Astrocyte of the hippocampus (primary cell): ENCODE measurements around the gene TOLLIP.

Experiments
- DNase-seq: peaks from one replicate; pipeline ENCODE4 v3.0.0; 2011; ENCODE audit warnings: low read depth, low spot score

The TOLLIP gene

DNA sequence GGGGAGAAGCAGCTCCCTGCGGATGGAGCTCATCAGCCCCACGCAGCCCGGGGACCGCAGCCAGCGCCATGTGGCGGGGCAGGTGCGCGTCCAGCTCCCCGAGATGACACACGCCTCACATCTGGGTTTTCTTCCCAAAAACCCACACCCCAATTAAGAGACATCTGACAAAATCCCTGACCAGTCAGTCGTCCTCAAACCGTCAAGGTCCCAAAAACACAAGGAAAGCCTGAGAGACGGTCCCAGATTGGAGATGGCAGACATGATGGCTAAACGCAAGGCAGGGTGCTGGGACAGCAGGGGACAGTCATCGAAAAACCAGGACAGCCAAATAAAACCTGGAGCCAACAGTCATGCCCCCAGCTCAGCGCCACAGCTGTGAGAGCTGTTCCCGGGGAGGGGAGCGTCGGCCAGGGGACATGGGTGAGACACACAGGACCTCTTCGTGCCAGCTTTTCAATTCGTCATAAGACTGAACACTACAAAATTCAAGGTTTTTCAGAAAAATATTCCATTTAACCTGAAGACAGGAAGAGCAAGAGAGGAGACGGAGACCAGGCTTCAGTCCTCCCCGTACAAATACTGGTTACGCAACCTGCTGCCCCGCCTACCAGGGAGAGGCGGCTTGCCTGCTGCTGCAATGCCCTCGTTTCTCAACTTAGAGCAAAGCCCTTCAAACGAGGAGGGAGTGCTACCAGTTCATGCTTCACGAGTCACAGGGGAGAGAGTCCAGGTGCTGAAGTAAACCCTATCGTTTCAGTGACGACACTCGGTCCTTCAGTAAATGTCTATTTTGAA is 10.5 kb downstream of the TOLLIP start:
- no peak for DNase-seq

GRCh38 chr11:1297576-1298473 is 11.6 kb downstream of the TOLLIP start:
- no peak for DNase-seq

- DNase-seq: no peak
These were observed 12.3 kb downstream of the TOLLIP start for GRCh38 chr11:1297011-1297575.

DNA sequence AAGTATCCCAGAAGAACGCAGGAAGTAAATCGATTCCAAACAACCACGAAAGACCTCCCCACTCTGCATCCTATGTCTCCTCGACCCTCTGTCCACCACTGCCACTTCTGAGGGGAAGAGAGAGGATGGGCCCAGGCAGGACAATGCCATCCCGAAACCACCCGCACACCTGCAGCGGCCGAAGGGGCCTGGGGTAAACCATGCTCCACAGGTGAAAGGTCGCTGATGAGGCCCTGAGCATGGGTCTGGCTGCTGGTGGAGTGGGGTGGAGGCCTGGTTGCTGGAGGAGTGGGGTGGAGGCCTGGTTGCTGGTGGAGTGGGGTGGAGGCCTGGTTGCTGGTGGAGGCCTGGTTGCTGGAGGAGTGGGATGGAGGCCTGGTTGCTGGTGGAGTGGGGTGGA is 13.1 kb downstream of the TOLLIP start:
- DNase-seq: no peak

DNA sequence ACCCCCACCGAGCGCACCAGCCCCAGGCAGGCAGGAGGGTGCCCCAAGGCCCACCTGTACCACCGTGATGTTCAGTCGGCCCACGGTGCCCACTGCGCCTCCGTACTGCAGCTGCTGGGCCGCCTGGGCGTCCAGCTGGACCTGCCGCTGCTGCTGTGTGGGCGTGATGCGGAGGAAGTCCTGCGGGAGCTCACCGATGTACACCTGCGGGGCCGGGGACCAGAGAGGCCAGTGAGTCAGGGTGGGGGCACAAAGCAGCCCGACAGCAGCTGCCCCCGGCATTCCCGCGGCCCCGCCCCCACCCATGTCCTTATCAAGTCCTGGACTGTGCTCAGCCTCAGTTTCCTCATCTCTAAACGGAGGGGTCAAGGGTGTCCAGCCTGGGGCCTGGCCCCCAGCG is 13.8 kb downstream of the TOLLIP start:
- no peak for DNase-seq

DNA sequence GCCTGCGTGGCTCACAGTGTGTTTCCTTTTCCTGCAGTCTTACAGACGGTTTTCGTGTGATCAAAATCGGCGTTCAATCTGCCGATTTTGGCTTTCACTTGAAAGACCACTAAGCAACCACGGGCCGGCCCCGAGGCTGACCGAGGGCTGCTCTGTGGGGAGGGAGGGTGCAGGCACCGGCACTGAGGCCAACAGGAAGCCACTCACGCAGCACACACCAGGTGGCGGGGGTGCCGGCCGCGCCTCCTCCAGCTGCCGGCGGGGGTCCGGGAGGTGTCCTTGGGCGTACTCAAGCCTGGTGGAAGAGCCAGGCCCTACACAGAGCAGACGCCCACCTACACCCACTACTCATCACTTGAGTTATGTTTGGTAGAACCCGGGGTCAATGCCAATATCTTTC is 14.3 kb downstream of the TOLLIP start:
- no peak for DNase-seq

- no peak for DNase-seq
These were observed 15.8 kb downstream of the TOLLIP start for GRCh38 chr11:1293619-1294015.

GRCh38 chr11:1292644-1293618 is 16.5 kb downstream of the TOLLIP start:
- DNase-seq: no peak

DNA sequence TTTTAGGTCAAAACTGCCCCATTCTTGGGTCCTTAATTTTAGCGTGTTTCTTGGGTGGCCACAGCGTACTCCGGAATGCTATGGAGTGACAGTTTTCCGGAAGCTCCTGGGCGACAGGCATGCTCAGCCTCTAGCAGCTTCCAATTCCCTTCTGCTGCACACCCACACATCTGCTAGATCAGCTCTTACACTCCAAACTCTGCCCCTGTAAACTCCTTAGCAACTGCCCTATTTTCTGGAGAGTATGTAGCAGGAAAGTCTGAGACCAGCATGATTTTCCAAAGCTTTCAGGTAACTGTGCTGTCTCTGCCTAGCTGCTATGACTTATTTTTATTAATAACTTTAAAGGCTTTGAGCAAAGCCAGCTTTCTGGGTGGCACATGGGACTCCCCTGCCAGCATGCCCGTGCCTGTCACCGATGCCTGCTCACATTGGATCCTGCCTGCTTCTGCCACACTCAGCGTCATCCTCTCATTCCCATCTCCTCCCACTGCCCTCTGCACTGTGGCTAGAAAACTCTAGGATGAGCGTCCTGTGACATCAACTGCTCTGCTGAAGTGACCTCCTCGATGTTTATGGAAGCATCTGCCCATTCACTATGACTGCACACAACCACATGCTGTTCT is 17.3 kb downstream of the TOLLIP start:
- no peak for DNase-seq

- DNase-seq: no peak
These were observed 18.0 kb downstream of the TOLLIP start for GRCh38 chr11:1291295-1292017.

DNA sequence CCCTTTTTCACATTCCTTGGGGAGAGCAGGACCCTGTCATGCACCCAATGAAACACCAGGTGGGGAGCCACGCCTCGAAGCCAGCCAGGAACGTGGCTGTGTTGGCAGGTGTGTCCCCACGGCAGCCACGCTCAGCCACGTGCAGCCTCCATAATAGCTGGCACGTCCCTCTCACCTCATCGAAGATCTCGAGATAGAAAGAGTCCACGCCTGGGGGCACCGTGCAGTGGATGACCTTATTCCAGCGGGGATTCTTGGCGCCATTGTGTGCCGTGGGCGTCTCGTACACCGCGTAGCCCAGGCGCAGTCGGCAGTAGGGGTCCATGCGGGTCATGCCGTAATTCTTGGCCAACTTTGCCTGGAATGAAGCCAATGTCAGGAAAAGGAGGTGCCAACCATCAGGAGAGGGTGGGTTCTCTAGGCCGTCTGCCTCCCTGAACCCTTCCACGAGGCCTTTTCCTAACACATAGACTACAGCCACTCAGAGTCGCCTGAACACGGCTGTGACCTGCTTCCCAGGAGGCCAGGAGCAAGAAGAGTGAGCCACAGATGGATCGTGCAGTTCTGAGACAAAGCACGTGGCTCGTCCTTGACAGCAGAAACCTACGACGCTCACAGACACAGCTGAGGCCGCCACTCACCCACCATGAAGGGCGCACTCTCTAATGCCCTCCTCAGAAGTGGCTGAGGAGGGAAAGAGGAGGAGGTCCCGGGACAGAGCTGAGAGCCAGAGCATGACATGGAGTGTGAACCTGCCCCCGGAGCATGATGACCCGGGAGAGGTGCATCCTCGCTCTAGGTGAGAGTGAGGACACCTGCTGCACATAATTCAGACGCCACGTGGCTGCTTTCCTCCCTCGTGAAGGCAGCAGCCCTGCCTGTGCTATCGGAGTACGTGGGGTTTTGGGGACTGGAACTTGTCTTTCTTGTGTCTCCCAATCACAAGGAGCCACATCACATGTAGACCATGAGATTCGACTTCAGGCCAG is 19.1 kb downstream of the TOLLIP start:
- DNase-seq: no peak

DNA sequence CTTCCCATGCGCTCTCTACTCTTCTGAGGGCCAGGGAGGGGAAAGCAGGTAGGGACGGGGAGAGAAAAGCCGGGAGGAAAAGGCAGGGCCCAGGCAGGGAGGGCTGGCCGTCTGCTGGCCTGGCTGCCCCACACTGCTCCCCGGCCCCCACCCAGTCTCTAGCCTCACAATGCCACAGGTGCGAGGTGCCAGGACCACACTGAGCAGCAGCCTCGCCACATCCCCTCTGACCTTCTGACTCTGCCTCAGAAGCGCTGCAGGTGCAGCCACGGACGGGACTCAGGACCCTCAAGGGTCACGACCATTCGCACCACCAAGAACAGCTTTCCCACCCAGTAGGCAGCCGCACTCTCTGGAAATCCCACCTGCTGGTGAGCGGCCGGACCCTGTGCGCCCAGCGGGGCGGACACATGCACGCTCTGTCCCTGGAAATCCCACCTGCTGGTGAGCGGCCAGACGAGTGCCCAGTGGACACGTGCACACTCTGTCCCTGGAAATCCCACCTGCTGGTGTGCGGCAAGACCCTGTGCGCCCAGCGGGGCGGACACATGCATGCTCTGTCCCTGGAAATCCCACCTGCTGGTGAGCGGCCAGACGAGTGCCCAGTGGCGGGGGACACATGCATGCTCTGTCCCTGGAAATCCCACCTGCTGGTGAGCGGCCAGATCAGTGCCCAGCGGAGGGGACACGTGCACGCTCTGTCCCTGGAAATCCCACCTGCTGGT is 20.1 kb downstream of the TOLLIP start:
- no peak for DNase-seq

DNA sequence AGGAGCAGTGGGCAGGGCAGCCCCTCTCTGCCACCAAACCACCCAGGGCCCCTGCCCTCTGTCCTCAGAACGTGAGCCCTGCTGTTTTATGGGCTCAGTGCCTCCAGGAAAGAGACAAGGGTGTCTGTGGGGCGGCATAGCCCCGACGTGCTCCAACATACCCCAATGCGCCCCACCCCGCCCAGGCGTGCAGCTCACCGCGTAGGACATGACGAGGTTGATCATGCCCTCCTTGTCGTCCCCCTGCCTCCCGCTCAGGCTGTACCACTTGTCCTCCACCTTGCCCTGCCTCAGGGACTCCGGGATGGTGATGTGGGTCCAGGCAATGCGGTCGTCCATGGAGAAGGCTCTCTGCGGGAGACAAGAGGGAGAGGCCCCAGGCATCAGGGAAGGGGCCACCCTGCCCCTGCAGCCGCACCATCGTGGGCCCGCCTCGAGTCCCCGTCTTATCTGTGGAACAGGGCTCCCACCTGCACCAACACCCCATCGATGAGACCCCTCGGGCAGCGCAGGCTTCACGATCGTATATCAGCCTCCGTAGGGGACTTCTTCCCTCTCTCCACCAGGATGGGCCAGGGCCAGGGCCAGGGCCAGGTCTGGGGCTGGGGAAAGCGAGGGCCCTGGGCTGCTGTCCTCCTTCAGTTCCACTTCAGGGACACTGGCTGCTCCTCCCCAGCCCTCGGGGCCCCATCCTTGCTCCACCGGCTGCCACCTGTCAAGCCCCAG is 20.8 kb downstream of the TOLLIP start:
- DNase-seq: no peak

DNA sequence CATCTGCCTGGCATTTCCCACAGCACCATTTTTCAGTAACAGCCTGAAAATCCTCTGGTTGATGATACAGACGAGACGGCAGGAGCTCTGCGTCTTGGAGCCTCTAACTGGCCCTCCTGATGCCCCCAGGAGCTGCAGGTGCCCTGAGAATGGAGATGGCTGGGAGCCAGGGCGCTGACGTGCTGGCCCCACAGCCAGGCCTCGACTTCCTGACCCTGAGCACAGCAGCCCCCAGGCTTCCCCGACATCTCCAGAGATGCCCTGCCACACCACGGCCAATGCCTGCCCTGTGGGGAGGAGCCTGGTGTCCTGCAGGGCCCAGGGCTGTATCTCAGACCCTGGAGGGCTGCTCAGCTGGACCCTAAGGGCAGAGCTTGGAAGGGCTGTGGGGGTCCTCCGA is 21.5 kb downstream of the TOLLIP start:
- no peak for DNase-seq

DNA sequence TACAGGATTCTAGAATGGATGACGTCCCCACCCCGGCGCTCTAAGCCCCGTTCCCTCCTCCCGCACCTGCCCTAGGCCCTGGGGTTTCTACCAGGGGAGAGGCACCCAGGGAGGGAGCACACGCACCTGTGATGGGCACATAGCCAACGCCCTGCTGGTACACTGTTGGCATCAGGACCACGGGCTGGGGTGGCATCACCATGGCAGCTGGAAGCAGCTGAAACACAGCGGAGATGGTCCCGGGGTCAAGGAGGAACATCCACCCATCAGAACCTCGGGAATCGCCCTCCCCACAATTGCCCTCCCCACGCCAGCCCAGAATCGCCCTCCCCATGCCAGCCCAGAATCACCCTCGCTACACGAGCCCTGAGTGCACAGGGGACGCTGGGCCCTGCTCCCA is 23.6 kb downstream of the TOLLIP start:
- DNase-seq: no peak

DNA sequence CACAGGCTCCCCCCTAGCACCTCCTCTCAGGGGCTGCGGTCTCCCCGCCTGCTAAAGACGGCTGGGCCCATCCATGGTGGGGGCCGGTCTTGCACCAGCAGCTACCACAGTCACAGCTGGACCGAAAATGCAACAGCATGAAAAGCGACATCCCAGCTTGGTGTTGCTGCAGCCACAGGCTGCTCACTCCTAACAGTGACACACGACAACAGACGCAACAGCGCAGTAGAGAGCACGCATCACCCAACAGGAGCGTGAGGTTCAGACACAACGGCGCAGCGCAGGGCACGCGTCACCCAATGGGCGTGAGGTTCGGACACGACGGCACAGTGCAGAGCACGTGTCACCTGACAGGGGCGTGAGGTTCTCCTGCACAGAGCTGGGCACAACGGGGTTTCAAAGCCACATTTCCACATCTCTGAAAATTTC is 24.1 kb downstream of the TOLLIP start:
- DNase-seq: no peak

DNA sequence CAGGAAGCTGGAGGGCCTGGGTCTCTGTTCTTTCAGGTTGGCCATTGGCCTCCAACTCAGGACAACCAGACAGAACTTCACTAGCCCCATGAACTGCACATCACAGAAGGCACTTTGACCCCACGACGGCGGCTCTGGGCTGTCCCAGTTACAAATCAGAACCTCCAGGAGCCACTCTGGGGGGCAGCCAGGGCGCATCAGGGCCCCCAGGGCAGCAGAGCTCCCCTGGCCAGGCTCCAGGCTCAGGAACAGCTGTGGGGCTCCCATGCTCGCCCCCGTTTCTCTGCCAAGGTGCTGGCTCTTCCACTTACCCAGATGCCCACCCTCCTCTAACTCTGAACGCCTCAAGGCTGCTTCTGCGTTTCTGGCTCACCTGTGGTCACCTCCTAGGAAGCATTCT is 25.5 kb downstream of the TOLLIP start:
- DNase-seq: no peak

- DNase-seq: no peak
These were observed 26.3 kb downstream of the TOLLIP start for GRCh38 chr11:1283091-1283511.
